ENCODE measurements around the gene DLD.
A peak's percentile ranks its signal among the peaks of the same experiment; 100 is the strongest.
"Not testable (repeated sequence)": the region's sequence is repeated elsewhere in the genome, so short reads cannot be mapped to it uniquely, and the experiment has no call there.

Gene DLD

GRCh38 chr7:107860981-107861652 is 29.9 kb upstream of the DLD start:
- H3K36me3 Mint-ChIP-seq = peaks cover 6% of the 10 kb centered on the region
- peak overlapping the region; percentile 29 for H3K27ac Mint-ChIP-seq
- peaks cover 69% of the 10 kb centered on the region for H3K4me1 Mint-ChIP-seq
- H3K9me3 Mint-ChIP-seq = no peaks in the 10 kb centered on the region
- DNase-seq (ENCODE audit: low spot score in 2 of 2) (no peak), ATAC-seq (no peak)
- H3K4me3 Mint-ChIP-seq = no peak overlapping the region

DNA sequence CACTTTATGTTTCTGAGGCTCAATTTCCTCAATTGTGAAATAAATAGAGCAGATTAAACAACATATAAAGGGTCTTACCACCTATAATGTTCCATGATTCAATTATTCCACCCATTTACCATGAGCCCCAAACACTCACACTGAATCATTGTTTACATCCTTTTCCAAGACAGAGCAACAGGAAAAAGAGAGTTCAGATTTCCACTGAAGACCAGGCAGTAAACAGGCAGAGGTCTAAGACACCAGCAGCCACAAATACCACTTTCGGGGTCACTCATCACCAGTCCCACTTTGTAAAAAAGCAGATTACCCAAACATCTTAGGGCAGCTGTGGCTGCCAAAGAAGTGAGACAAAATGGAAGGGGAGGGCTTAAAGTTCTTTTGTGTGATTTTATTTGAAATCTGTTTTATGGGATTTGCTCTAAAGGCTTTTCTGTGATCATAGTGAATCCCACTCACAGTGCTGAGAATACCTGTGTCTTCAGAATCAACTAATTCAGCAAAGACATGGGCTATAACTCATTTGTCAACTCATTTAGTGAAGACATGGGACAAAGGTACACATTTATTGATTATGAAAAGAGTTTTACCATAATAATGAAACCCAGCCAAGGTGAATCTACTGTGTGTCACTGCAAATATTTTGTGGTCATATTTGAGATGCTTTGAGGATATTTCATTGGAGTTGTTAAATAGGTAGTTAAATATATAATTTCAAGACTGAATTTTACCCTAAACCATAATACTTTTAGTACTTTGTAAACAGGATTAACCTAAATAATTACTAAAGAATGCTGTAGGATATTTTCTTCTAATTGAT is 24.8 kb upstream of the DLD start:
- H3K4me3 Mint-ChIP-seq = peak overlapping the region; percentile 30
- peaks cover 42% of the 10 kb centered on the region for H3K4me1 Mint-ChIP-seq
- no peak for DNase-seq (ENCODE audit: low spot score in 2 of 2)

GRCh38 chr7:107867858-107868466 is 23.0 kb upstream of the DLD start:
- DNase-seq (ENCODE audit: low spot score in 2 of 2) = no peak
- no peak for ATAC-seq
- Mint-ChIP-seq H3K9me3 (no peaks in the 10 kb centered on the region), H3K4me3 (no peak overlapping the region), H3K36me3 (peaks cover 7% of the 10 kb centered on the region), H3K27ac (no peak overlapping the region), H3K4me1 (peaks cover 38% of the 10 kb centered on the region)

More for the DNA sequence above, 24.8 kb upstream of the DLD start:
- peak; percentile 90 for ATAC-seq
- H3K36me3 Mint-ChIP-seq = peaks cover 7% of the 10 kb centered on the region
- peak overlapping the region; percentile 95 for H3K27ac Mint-ChIP-seq
- no peaks in the 10 kb centered on the region for H3K9me3 Mint-ChIP-seq

- DNase-seq (ENCODE audit: low spot score in 2 of 2) = no peak
- Mint-ChIP-seq H3K27ac (peak overlapping the region; percentile 13), H3K4me1 (peaks cover 19% of the 10 kb centered on the region), H3K9me3 (no peaks in the 10 kb centered on the region), H3K4me3 (no peak overlapping the region), H3K36me3 (peaks cover 7% of the 10 kb centered on the region)
- ATAC-seq = no peak
Measured at GRCh38 chr7:107870427-107871000, 20.5 kb upstream of the DLD start.

GRCh38 chr7:107874111-107874510 is 16.9 kb upstream of the DLD start:
- H3K9me3 Mint-ChIP-seq = no peaks in the 10 kb centered on the region
- peak overlapping the region; percentile 9 for H3K27ac Mint-ChIP-seq
- peaks cover 11% of the 10 kb centered on the region for H3K4me1 Mint-ChIP-seq
- DNase-seq (ENCODE audit: low spot score in 2 of 2) = no peak
- no peaks in the 10 kb centered on the region for H3K36me3 Mint-ChIP-seq
- no peak overlapping the region for H3K4me3 Mint-ChIP-seq
- ATAC-seq = no peak

- DNase-seq (ENCODE audit: low spot score in 2 of 2) = peak in 1 of 2 donors; percentile 65
- peak; percentile 77 for ATAC-seq
- Mint-ChIP-seq H3K9me3 (no peaks in the 10 kb centered on the region), H3K4me1 (peaks cover 17% of the 10 kb centered on the region), H3K4me3 (no peak overlapping the region), H3K27ac (peak overlapping the region; percentile 9), H3K36me3 (no peaks in the 10 kb centered on the region)
Measured at GRCh38 chr7:107874605-107875446, 16.2 kb upstream of the DLD start.

DNA sequence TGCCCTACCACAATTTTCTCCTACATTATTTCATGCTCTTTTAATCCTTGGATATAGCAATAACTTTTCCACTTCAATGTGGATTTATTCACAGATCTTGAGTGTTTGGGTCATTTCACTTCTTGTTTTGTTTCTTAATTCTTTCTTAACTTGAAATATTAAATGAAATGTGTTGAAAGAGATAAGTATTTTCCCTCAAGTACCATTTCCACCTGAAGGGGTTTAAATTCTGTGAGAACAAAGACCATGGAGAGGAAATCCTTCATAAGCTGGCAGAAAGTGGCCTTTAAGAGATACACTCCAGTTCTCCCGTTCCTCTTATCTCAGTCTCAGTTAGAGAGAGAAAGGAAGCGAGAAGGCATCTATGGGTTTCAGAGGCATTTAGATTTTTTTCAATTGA is 14.1 kb upstream of the DLD start:
- Mint-ChIP-seq H3K27ac (no peak overlapping the region), H3K36me3 (no peaks in the 10 kb centered on the region), H3K4me1 (peaks cover 6% of the 10 kb centered on the region), H3K9me3 (no peaks in the 10 kb centered on the region), H3K4me3 (no peak overlapping the region)
- ATAC-seq (no peak), DNase-seq (ENCODE audit: low spot score in 2 of 2) (no peak)

DNA sequence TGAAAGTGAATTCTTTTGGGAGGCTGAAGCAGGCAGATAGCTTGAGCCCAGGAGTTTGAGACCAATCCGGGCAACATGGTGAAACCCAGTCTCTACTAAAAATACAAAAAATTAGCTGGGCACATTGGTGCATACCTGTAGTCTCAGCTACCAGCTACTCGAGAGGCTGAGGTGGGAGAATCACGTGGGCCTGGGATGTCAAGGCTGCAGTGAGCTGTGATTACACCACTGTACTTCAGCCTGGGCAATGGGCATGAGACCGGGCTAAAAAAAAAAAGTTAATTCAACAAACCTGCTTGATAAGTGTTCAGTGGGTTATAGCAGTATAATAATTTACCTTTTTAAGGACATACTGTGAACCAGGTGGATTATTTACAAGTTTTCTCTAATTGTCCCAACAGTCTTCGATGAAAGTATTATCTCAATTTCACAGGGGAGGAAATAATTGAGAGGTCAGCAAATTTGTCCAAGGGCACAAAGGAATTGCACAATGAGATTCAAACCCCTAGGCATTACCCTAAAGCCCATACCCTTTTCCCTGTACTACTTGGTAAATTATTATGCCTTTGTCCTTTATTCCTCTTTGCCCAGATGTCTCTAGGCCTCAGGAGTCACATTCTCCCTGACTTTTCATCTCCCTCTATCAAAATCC is 13.1 kb upstream of the DLD start:
- Mint-ChIP-seq H3K9me3 (no peaks in the 10 kb centered on the region), H3K27ac (no peak overlapping the region), H3K4me1 (peaks cover 6% of the 10 kb centered on the region), H3K36me3 (no peaks in the 10 kb centered on the region), H3K4me3 (no peak overlapping the region)
- ATAC-seq (no peak), DNase-seq (ENCODE audit: low spot score in 2 of 2) (no peak)

DNA sequence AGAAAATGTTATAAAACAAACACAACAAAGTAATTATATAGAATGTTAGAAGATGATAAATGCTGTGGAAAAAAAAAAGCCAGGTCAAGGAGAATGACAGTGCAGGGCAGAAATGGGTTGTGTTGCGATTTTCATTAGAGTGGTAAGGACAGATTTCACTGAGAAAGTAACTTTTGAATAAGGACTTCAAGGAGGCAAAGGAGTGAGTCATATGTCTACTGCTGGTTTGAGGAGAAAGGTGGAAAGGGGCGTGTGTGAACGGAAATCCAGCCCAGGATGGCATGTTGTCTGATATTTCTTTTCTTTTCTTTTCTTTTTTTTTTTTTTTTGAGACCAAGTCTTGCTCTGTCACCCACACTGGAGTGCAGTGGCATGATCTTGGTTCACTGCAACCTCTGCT is 12.3 kb upstream of the DLD start:
- Mint-ChIP-seq H3K9me3 (no peaks in the 10 kb centered on the region), H3K27ac (no peak overlapping the region), H3K36me3 (no peaks in the 10 kb centered on the region), H3K4me1 (peaks cover 6% of the 10 kb centered on the region), H3K4me3 (no peak overlapping the region)
- ATAC-seq (no peak), DNase-seq (ENCODE audit: low spot score in 2 of 2) (no peak)

DNA sequence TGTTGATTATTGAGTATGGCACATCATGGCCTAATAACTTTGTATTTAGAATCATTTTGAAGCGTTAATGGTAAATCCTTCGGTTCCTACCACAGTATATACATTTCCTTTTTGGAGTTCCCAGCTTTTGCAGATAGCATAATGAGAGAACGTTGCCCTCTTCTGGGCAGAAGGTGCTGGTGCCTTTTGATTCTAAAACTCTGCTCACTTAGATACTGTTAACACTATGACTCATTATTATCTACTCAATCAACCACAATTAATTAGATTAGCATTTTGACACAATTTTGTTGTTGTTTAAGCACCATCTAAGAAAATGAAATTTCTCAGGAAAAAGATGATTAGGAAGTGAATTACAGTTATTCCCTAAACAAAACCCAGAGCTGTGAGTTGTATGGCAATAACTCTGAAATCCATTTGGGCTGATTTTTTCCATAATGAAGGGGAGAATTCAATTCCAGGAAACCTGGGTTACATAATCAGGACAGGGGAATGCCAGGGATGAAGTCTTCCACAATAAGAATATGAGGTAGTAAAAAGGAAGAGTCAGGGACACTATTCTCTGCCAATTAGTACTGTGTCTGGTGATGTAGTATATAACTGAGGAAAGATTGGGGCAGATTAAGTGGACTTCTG is 11.5 kb upstream of the DLD start:
- Mint-ChIP-seq H3K36me3 (no peaks in the 10 kb centered on the region), H3K4me3 (no peak overlapping the region)

DNA sequence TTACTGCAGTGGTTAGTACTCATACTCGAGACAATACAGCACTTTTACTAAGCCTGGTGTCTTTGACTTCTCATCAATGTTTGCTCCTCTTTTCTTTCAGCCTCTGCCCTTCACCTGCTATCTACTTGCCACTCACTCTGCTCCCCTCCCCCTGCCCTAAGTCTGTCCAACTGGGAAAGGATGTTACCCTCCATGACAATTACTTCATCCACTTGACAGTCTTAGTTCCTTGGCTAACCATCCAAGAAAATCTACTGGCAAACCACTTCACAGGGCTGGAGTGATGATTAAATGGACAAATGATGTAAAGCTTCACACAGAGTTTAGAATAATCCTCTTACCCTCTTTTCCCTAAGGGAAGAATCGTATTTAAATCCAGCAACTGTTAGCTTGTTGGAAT is 8.2 kb upstream of the DLD start:
- H3K4me3 Mint-ChIP-seq = no peak overlapping the region
- no peak overlapping the region for H3K27ac Mint-ChIP-seq
- no peaks in the 10 kb centered on the region for H3K9me3 Mint-ChIP-seq
- DNase-seq (ENCODE audit: low spot score in 2 of 2) (no peak), ATAC-seq (no peak)
- H3K36me3 Mint-ChIP-seq = no peaks in the 10 kb centered on the region
- peaks cover 6% of the 10 kb centered on the region for H3K4me1 Mint-ChIP-seq

More for the DNA sequence above, 11.5 kb upstream of the DLD start:
- DNase-seq (ENCODE audit: low spot score in 2 of 2) (no peak), ATAC-seq (peak; percentile 82)
- Mint-ChIP-seq H3K27ac (no peak overlapping the region), H3K4me1 (peaks cover 6% of the 10 kb centered on the region), H3K9me3 (no peaks in the 10 kb centered on the region)

GRCh38 chr7:107884066-107884818 is 6.7 kb upstream of the DLD start:
- H3K27ac Mint-ChIP-seq = no peak overlapping the region
- ATAC-seq (no peak), DNase-seq (ENCODE audit: low spot score in 2 of 2) (no peak)
- H3K9me3 Mint-ChIP-seq = no peaks in the 10 kb centered on the region
- H3K36me3 Mint-ChIP-seq = no peaks in the 10 kb centered on the region
- H3K4me1 Mint-ChIP-seq = peaks cover 6% of the 10 kb centered on the region
- H3K4me3 Mint-ChIP-seq = no peak overlapping the region

DNA sequence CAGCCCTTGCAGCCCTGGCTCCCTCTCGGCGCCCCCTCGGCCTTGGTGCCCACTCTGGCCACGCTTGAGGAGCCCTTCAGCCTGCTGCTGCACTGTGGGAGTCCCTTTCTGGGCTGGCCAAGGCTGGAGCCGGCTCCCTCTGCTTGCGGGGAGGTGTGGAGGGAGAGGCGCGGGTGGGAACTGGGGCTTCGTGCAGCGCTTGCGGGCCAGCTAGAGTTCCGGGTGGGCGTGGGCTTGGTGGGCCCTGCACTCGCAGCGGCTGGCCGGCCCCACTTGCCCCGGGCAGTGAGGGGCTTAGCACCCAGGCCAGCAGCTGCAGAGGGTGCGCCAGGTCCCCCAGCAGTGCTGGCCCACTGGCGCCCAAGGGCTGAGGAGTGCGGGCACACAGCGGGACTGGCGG is 3.2 kb upstream of the DLD start:
- H3K4me3 Mint-ChIP-seq; DNase-seq (ENCODE audit: low spot score in 2 of 2): not testable (repeated sequence)

More for the DNA sequence above, 3.2 kb upstream of the DLD start:
- not testable (repeated sequence) for H3K9me3 Mint-ChIP-seq, ATAC-seq, H3K4me1 Mint-ChIP-seq, H3K27ac Mint-ChIP-seq
- H3K36me3 Mint-ChIP-seq = peaks cover 10% of the 10 kb centered on the region

All from stimulated activated effector memory CD8-positive, alpha-beta T cell treated with anti-CD3 and anti-CD28 coated beads, Interleukin-12 subunit alpha, Interleukin-12 subunit beta, amount 100 ng/mL, for 72 hours (primary cell).